HPDE6-E6E7 (cell line): ENCODE data around the gene TTLL8.
"Not testable (repeated sequence)": the region's sequence is repeated elsewhere in the genome, so short reads cannot be mapped to it uniquely, and the experiment has no call there.

Experiments used
- DNase-seq: peaks from one replicate; pipeline ENCODE4 v3.0.0; 2011; ENCODE audit warnings: missing footprints; ENCODE audit errors: extremely low spot score

The TTLL8 gene

GRCh38 chr22:49986325-49986724 is 71.8 kb downstream of the TTLL8 start:
- DNase-seq, result no peak

GRCh38 chr22:49983148-49984042 is 74.7 kb downstream of the TTLL8 start:
- DNase-seq, result no peak

GRCh38 chr22:49981799-49982198 is 76.3 kb downstream of the TTLL8 start:
- not testable (repeated sequence) for DNase-seq

- no peak for DNase-seq
These were observed 78.4 kb downstream of the TTLL8 start for GRCh38 chr22:49979587-49980264.

DNA sequence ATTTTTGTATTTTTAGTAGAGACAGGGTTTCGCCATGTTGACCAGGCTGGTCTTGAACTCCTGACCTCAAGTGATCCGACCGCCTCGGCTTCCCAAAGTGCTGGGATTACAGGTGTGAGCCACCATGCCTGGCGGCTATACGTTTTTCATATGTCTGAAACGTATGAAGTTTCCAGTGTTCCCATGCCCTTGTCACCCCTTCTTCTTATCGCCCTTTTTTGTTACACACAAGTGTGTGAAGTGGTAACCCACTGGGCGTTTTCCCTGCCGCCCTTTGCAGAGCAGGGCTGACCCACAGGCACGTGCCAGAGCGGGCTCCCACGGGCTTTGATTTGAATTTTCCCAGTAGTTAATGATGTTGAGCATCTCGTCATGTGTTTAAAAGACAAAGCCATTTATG is 80.5 kb downstream of the TTLL8 start:
- DNase-seq, result no peak

DNA sequence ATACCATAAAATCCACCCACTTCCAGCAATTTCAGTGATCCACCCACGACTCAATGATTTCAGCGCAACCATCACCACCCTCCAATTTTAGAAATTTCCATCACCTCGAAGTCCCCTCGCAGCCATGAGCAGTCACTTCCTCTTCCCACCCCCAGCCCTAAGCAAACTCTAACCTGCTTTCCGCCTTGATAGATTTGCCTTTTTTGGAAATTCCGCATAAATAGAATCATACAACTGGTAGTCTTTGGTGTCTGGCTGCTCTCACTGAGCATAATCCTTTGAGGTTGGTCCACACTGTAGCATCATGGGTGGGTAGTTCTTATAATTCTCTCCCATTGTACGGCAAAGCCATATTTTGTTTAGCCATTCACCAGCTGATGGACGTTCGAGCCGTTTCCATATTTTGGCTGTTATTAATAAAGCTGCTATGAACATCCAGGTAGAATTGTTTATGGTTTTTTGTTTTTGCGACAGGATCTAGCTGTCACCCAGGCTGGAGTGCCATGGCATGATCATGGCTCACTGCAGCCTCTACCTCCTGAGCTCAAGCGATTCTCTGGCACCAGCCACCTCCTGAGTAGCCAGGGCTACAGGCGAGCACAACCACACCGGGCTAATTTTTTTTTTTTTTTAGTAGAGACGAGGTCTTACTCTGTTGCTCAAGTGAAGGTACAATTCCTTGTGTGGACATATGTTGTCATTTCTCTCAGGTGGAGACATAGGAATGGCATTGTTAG is 81.5 kb downstream of the TTLL8 start:
- DNase-seq, result no peak

DNA sequence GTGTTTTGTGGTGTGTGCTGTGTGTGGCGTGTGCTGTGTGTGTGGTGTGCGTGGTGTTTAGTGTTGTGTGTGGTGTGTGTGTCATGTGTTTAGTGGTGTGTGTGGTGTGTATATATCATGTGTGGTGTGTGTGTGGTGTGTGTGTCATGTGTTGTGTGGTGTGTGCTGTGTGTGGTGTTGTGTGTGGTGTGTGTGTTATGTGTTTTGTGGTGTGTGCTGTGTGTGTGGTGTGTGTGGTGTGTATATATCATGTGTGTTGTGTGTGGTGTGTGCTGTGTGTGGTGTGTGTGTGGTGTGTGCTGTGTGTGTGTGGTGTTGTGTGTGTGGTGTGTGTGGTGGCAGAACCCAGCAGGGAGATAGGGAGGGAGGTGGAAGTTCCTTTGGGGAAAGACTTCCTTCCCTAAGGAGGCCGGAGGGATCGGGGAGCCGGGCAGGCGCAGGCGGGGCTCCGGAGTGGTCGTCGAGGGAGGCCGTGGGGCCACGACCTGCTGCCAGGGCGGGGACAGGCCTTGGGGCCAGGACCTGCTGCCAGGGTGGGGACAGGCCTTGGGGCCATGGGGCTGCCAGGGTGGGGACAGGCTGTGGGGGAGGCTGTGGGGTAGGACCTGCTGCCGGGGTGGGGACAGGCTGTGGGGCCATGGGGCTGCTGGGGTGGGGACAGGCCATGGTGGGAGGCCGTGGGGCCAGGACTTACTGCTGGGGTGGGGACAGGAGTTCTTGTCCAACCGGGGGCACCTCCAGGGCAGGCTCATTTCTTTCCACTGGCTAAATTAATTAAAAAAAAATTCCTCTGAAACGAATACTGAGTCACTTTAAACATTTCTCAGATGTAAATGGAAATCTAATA is 82.3 kb downstream of the TTLL8 start:
- DNase-seq, result no peak

DNA sequence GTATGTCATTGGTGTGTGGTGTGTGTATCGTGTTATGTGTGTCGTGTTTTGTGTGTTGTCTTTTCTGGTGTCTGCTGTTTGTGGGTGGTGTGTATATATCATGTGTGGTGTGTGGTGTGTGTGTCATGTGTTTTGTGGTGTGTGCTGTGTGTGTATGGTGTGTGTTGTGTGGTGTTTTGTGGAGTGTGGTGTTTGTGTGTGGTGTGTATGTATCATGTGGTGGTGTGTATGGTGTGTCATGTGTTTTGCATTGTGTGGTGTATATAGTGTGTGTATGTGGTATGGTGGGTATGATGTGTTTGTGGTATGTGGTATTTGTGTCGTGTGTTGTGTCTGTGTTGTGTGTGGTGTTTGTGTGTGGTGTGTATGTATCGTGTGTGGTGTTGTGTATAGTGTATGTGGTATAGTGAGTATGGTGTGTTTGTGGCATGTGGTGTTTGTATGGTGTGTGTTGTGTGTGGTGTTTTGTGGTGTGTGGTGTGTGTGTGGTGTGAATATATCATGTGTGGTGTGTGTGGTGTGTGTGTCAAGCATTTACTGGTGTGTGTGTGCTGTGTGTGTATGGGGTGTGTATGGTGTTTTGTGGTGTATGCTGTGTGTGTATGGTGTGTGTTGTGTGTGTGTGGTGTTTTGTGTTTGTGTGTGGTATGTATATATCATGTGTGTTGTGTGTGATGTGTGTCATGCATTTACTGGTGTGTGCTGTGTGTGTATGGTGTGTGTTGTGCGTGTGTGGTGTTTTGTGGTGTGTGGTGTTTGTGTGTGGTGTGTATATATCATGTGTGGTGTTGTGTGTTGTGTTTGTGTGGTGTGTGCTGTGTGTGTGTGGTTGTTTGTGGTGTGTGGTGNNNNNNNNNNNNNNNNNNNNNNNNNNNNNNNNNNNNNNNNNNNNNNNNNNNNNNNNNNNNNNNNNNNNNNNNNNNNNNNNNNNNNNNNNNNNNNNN is 84.8 kb downstream of the TTLL8 start:
- no peak for DNase-seq

- no peak for DNase-seq
These were observed 85.7 kb downstream of the TTLL8 start for GRCh38 chr22:49972163-49973017.

GRCh38 chr22:49971232-49972162 is 86.6 kb downstream of the TTLL8 start:
- DNase-seq, result no peak

DNA sequence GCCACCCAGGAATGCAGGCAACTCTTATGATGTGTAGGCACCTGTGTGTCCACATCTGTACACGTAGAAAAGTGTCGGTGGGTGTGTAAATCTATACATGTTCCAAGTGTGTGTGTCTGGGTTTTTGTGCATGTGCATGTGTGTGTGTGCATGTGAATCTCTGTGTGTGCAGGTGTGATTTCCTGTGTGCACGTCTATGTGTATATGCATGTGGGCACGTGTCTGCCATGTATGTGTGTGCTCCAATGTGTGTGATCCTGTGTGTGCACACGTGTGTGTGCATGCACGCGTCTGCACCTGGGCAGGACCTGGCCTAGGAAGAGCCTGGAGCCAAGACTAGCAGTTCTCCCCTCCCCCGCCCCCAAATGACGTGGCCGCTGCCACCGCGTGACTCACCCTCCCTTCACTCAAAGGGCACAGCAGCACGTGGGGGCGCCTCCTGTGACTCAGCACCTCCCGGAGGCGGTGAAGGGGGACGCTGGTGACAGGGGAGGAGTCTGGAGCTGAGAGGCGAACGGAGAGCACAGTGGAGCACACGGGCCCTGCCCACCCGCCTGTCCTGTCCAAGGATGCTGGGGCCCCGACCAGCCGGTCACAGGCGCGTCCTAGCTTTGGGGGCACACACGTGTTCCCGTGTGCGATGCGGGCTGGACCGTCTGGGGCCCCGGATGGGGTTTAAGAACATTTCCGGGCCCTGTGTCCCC is 87.4 kb downstream of the TTLL8 start:
- peak; percentile 91 for DNase-seq

- no peak for DNase-seq
These were observed 88.2 kb downstream of the TTLL8 start for GRCh38 chr22:49969751-49970527.

- DNase-seq, result no peak
These were observed 89.1 kb downstream of the TTLL8 start for GRCh38 chr22:49968831-49969661.
